GM10248 (cell line): ENCODE measurements around the gene TRIOBP.

Source experiments
- CTCF ChIA-PET: fragments of 300-600 bp; sonication (Branson Sonifier 250); formaldehyde crosslinking; extraction: SDS; loops from one replicate; lab custom pipeline; 2021; ENCODE audit warnings: antibody characterized with exemption; lab: Yijun Ruan, JAX
- POLR2A ChIA-PET: fragments of 350-650 bp; sonication (Branson Sonifier 250); formaldehyde crosslinking; extraction: SDS; loops from one replicate; lab custom pipeline; 2020; ENCODE audit warnings: antibody characterized with exemption; lab: Yijun Ruan, JAX
- DNase-seq: peaks from one replicate; pipeline ENCODE4 v3.0.0; 2012; ENCODE audit errors: extremely low spot score
- CTCF ChIP-seq: IDR thresholded peaks from 2 replicates; pipeline ENCODE4 v1.5.1; 2012; ENCODE audit warnings: mild to moderate bottlenecking, low read depth; ENCODE audit errors: extremely low read depth, missing control alignments, control extremely low read depth

The TRIOBP gene

GRCh38 chr22:37750596-37751162 is 53.8 kb downstream of the TRIOBP start:
- no peak for DNase-seq
- no peak for TF ChIP-seq CTCF
- ChIA-PET POLR2A (no interaction called here), CTCF (interaction anchor here (1.6 kb wide), 1 partner anchor 184 kb away, joined by 4 read pairs; no protein-coding TSS in a partner anchor)

GRCh38 chr22:37751449-37752188 is 54.8 kb downstream of the TRIOBP start:
- no peak for TF ChIP-seq CTCF
- DNase-seq, result no peak
- CTCF ChIA-PET, result interaction anchor here (1.6 kb wide), 1 partner anchor 185 kb away, joined by 4 read pairs; no protein-coding TSS in a partner anchor
- POLR2A ChIA-PET, result no interaction called here

GRCh38 chr22:37752189-37753087 is 55.6 kb downstream of the TRIOBP start:
- TF ChIP-seq CTCF, result no peak
- ChIA-PET CTCF (no interaction called here), POLR2A (no interaction called here)
- no peak for DNase-seq

GRCh38 chr22:37753746-37754145 is 56.9 kb downstream of the TRIOBP start:
- ChIA-PET POLR2A (no interaction called here), CTCF (interaction anchor here (0.8 to 1.6 kb wide), 2 partner anchors 11 to 22 kb away, joined by 3 to 5 read pairs; no protein-coding TSS in a partner anchor)
- no peak for TF ChIP-seq CTCF
- DNase-seq, result no peak

GRCh38 chr22:37757663-37758062 is 60.8 kb downstream of the TRIOBP start:
- CTCF ChIA-PET, result interaction anchor here (0.8 to 2.2 kb wide), 3 partner anchors 9 to 114 kb away, joined by 3 to 6 read pairs (median 5); no protein-coding TSS in a partner anchor
- POLR2A ChIA-PET, result no interaction called here
- DNase-seq, result no peak
- no peak for TF ChIP-seq CTCF

DNA sequence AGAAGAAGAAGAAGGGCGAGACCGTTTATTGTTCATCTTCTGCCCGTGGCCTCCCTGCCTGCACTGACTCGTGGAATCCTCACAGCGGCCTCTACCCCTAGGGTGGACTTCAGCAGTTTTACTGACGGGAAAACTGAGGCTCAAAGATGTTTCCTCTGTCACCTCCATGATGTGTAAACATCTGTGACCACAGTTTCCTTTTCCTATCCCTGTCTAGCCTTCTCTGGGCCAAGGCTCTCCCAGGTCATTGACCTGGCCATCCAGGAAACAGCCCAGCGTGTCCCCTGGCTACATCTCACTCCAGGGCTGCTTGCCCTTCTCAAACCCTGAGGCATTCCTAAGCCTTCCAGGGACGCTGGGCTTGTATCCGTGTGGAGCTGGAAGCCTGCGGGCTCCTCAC is 61.8 kb downstream of the TRIOBP start:
- CTCF ChIA-PET, result interaction anchor here (1.5 to 2.2 kb wide), 2 partner anchors 10 to 115 kb away, joined by 5 to 6 read pairs; no protein-coding TSS in a partner anchor

More for the DNA sequence above, 61.8 kb downstream of the TRIOBP start:
- no peak for TF ChIP-seq CTCF
- POLR2A ChIA-PET, result no interaction called here
- DNase-seq, result no peak
